ENCODE results near the gene ANO1. TPM values are rescaled to one million over a fixed set of nuclear protein-coding genes. Genes with fewer than 3 reads are reported as not detected.

Gene ANO1
- total and polyA plus RNA-seq, 2 of the 8 experiments (the other 6 are each of a cell fraction or from before 2014, with no cell fraction given) = 4.7 to 5.0 TPM

- Histone ChIP-seq H3K4me3 (ENCODE audit: extremely low read depth in 1 of 4, insufficient read depth in 2 of 4, low read depth in 3 of 4, low read length in 4 of 4) (no peak overlapping the region), H3K9ac (replicated peaks in 1 of 4; ENCODE audit: extremely low read depth in 1 of 4, low read depth in 3 of 4, low read length in 3 of 4) (no peak overlapping the region), H3K4ac (replicated peaks; ENCODE audit: insufficient read length, low read depth, low read length) (no peak overlapping the region), H2BK15ac (ENCODE audit: low read length) (no peak overlapping the region), H3K79me2 (ENCODE audit: control insufficient read depth in 1 of 2, insufficient read depth in 2 of 2, low read length in 2 of 2) (no peaks in the 10 kb centered on the region), H3K36me3 (ENCODE audit: control insufficient read depth in 2 of 4, insufficient read depth in 4 of 4, low read length in 3 of 4) (no peaks in the 10 kb centered on the region), H3K23ac (ENCODE audit: insufficient read length) (no peak overlapping the region), H4K20me1 (replicated peaks in 1 of 2; ENCODE audit: control insufficient read depth in 1 of 2, insufficient read depth in 2 of 2, low read length in 2 of 2) (no peaks in the 10 kb centered on the region), H3K4me2 (ENCODE audit: insufficient read depth in 1 of 2, low read depth in 2 of 2, low read length in 2 of 2) (no peak overlapping the region), H3K27ac (ENCODE audit: low read depth, low read length) (no peak overlapping the region), H2AK5ac (ENCODE audit: low read depth, low read length) (no peak overlapping the region), H2BK5ac (ENCODE audit: low read depth, low read length) (no peak overlapping the region), H3K27me3 (replicated peaks in 1 of 4; ENCODE audit: control insufficient read depth in 3 of 4, extremely low read depth in 1 of 4, insufficient read depth in 3 of 4, low read length in 3 of 4) (no peaks in the 10 kb centered on the region), H3K23me2 (ENCODE audit: low read depth, low read length) (no peaks in the 10 kb centered on the region), H4K5ac (ENCODE audit: insufficient read length, low read depth, low read length) (no peak overlapping the region), H4K8ac (ENCODE audit: extremely low read depth, insufficient read depth, low read length) (no peak overlapping the region), H3K9me3 (ENCODE audit: insufficient read depth in 2 of 2, low read depth in 1 of 2, low read length in 1 of 2) (no peaks in the 10 kb centered on the region), H2AFZ (ENCODE audit: low read length) (no peak overlapping the region), H2BK20ac (ENCODE audit: low read length) (no peak overlapping the region), H3K14ac (ENCODE audit: insufficient read length) (no peak overlapping the region), H2BK120ac (replicated peaks; ENCODE audit: low read depth, low read length) (no peak overlapping the region), H3K56ac (replicated peaks; ENCODE audit: insufficient read length, low read depth, low read length) (no peak overlapping the region), H3K4me1 (replicated peaks in 1 of 4; ENCODE audit: control insufficient read depth in 3 of 4, insufficient read depth in 4 of 4, low read length in 3 of 4) (no peaks in the 10 kb centered on the region; a peak in 1 of 7 replicates), H3K18ac (ENCODE audit: extremely low read depth, low read length) (no peak overlapping the region), H4K91ac (replicated peaks; ENCODE audit: insufficient read length, low read length) (no peak overlapping the region), H2BK12ac (ENCODE audit: low read depth, low read length) (no peak overlapping the region), H3K79me1 (ENCODE audit: low read depth, low read length) (no peaks in the 10 kb centered on the region; the same call in 1 of the 2 replicates)
- FAIRE-seq (no peak), DNase-seq (ENCODE audit: low read depth in 1 of 2, low spot score in 2 of 2) (no peak)
- TF ChIP-seq SP2 (IDR thresholded peaks at IDR 0.05; ENCODE audit: low read length) (no peak), HDAC2 (IDR thresholded peaks at IDR 0.05; ENCODE audit: borderline replicate concordance in 1 of 2, low read depth in 2 of 2, low read length in 2 of 2) (peak in 1 of 2 experiments; percentile 73; a peak in 1 of 4 replicates), KDM1A (IDR thresholded peaks at IDR 0.05; ENCODE audit: borderline replicate concordance, low read length) (peak; percentile 92)
- ChIA-PET POLR2A (ENCODE audit: partially characterized antibody) (no interaction called here), CTCF (ENCODE audit: partially characterized antibody) (interaction anchor here (1.0 kb wide), 1 partner anchor 21 kb away, joined by 4 read pairs; no protein-coding TSS in a partner anchor)
These were observed 154.9 kb downstream of the ANO1 start for GRCh38 chr11:70233034-70233433.
